Measurements from ENCODE around the gene TSHZ1. TPM values are rescaled to one million over a fixed set of nuclear protein-coding genes. Genes with fewer than 3 reads are reported as not detected.

Gene TSHZ1
- total RNA-seq, 1 donor from 2014 or later, result 5.5 TPM

DNA sequence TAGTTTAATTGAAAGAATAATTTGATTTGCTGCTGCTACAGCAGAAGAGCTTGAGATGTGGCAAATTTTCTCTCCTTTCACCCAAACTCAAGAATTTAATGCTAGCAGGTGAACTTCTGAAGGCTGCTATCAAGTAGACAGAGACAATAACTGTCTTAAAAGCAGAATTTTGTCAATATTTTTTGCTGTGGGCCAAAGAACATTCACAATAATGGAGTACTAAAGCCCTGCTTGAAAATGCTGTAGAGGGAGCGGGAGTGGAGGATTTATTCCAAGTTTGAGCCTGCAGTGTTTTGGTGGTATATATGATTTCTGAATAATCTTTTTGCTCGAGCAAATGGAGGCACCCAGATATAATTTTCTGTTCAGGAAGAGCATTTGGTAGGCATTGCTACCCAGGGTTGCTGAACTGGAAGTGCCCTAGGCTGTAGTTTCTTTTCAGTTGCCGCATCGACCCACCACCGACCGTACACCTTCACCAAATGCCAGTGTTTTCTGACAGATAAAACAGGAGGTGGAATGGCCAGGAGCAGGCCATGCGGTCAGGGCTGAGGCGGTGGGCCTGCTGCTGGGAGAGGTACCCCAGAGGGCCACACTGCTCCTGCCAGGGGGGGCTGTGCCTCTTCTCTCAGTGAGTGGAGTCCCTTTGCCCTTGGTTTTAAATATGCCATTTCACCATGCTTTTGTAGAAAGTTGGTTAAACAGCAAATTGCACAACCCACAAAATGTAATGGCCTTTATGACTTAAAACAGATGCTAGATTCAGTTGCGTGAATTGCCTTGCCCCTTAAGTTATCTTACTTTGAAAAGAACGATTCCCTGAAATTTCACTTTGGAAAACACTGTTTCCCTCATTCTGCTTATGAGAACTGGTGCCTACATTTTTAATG lies 36.4 kb downstream of the TSHZ1 start:
- DNase-seq (ENCODE audit: low spot score), result peak; percentile 70

DNA sequence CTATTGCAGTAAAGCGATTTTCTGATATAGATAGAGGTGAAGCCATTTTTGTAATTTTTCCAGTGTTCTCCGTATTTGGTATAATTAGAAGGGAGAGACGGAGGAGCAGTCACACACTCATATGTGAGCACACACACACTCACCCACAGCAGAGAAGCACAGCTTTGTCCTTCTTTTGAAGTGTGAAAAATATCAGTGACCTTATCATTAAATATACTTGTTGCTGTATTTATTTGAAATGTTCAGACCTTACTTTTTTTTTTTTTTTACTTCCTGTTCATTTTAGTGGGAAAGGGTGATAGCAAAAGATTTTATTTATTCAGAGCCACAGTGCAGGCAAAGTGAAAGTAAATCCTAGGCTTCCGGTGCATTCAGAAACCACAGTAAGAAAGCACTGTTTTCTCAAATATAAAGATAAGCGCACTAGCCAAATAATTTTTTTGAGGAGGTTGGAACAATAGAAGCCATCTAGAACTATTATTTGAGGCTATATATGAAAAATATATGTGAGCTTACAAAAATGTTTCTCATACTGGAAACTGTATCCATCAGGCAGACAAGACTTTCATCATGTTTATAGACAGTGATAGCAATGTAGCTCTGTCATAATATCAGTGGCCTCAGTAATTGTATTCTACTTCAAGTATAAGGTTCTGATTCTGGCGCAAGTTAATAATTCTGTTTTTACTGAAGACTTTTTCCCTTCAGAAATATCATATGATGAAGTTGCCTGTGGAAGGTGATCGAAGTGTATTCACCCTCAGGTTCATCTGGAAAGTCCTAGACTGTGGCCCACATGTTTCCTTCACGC lies 37.2 kb downstream of the TSHZ1 start:
- DNase-seq (ENCODE audit: low spot score), result peak; percentile 59

DNA sequence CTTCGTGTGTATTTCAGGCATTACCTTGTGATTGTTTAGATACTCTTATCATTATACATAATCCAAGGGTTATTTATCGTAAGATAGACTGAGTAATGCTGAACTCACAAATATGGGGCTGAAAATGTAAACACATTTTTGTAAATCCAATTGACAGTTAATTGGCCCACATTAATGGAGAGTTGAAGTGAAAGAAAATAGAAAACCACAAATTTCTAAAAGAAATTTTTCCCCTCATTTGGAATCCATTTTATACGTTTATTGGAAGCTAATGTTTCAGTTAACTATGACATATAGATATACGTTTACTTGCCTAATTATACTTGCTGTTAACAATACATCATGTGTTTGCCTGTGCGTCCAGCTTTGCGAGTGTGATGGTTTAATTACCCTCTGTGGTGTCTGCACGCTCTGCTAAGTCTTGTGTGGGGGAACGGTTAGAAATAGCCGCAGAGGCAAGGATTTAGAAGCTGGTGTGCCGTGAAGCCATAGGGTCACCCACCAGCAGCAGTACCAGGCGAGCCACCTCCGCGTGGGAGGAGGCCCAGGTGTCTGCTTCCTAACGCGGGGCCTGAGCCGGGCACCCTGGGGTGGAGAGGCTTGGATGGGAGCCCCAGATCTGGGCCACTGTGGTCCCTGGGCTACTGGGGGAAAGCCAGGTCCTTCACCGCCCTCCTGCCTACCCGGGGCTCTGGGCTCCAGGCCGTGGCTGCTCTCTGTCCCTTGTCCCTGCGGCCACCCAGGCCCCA lies 38.0 kb downstream of the TSHZ1 start:
- no peak for DNase-seq (ENCODE audit: low spot score)

DNA sequence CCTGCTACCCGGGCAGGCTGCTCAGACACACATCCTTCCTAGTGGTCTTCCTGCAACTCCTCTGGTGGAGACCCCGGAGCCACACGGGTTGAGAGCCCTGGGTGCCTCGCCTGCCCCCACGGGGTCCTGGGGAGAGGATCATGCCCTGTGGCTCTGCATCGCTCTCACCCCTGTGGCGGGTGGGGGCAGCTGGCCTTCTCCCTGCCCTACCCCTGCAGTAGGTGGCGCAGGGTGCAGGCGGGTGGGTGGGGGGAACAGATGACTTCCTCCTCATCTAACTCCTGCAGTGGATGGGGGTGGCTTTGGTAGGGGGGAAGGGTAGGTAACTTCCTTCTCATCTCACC lies 38.5 kb downstream of the TSHZ1 start:
- DNase-seq (ENCODE audit: low spot score), result no peak

DNA sequence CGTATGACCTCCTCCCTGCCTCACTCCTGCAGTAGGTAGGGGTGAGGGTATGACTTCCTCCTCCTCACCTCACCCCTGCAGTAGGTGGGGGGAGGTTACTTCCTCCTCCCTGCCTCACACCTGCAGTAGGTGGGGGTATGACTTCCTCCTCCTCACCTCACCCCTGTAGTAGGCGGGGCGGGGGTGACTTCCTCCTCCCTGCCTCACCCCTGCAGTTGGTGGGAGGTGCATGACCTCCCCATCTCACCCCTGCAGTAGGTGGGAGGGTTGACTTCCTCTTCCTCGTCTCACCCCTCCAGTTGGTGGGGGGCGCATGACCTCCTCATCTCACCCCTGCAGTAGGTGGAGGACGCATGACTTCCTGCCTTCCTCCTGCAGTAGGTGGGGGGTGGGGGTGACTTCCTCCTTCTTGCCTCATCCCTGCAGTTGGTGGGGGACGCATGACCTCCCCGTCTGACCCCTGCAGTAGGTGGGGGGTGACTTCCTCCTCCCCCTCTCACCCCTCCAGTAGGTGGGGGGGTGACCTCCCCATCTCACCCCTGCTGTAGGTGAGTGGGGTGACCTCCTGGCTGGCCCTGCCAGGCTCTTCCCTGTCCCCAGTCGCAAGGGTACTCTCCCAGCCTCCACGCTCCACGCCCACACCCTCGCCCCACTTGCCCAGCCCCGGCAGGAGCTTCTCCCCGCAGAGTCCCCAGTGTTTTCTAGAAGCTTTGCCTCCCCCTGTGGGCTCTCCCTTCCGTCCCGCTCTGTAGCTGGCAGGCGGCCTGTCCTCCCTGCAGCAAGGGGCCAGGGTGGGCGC lies 39.3 kb downstream of the TSHZ1 start:
- no peak for DNase-seq (ENCODE audit: low spot score)

DNA sequence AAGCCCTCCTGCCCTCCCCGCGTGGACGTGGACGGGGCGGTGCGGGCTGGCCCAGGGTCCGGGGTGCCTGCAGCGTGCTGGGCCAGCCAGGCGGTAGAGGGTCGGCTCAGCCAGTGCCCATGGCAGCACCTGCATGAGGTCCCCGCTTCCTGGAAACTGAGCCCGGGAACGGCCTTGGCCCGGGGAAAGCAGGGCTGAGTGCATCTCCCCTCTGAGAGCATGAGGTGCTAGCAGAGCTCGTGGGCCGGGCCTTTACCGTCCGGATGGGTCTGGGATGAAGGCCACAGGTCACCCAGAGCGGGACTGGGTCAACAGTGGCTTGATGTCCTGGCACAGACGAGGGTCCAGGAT lies 39.8 kb downstream of the TSHZ1 start:
- no peak for DNase-seq (ENCODE audit: low spot score)

DNA sequence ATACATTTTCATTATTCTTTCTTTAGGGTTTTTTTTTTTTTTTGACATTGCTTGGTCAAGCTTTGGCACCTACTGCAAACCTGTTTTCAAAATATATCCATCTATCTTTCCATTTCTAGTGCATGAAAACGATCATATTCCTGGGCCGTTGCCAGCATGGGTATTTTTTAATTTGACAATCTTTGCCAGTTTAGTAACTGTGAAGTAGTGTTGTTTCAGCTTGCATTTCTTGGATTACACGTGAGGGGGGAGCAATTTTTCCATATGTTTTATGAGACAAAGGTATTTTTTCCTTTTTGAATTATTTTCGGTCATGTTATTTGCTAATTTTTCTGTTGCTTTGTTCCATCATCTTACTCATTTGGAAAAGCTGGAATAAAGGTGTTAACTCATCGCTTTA lies 40.9 kb downstream of the TSHZ1 start:
- DNase-seq (ENCODE audit: low spot score), result no peak

DNA sequence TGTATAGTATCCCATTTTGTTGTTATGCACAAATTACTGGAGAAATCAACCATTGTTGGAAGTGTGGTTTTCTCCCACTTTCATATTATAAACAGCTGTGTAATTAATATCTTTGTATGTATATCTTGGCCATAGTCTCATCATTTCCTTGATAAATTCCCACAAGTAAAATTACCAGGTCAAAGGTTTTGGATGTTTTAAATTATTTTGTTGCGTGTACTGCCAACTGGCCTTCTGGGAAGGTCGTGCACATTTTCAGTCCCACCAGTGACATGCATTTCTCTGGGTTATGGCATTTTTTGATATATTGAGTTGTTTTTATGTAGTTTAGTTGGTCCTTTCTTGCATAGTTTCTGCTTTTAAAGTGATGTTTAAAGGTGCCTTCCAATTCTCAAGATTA lies 41.5 kb downstream of the TSHZ1 start:
- no peak for DNase-seq (ENCODE audit: low spot score)

DNA sequence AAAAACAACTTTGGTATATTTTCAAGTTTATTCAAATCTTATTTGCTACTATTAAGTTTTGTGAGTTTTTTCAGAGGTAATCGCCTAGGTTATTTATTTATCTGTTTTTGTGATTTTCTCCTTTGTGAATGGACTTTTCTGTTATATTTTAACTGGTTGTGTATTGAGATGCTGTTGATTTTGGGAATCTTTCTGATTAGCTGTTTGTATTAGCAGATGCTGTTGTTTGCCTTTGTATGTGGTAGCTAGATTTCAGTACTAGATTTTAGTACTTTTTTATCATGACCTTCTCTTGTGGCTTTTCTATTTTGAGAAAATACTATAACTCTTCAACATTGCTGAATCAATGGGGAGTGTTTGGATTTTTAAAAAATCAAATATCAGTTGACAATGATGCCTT lies 42.4 kb downstream of the TSHZ1 start:
- no peak for DNase-seq (ENCODE audit: low spot score)

DNA sequence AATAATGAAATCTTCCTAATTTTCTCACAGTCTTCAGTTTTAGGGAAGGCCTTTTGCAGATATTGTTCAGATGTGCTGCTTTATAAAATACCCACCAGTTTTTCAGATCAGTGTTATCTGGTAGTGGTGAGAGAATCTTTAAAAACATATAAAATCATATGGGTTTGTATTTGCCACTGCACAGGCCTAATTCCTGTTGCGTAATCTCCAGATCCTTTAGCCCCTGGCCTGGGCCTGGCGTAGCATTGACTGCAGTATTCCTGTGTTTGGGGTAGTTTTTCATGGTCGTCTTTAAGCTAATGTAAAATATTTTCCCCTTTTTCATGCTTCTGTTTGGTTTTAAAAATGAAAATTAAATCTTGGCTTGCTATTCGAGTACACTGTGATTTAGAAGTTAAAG lies 43.2 kb downstream of the TSHZ1 start:
- peak; percentile 79 for DNase-seq (ENCODE audit: low spot score)

DNA sequence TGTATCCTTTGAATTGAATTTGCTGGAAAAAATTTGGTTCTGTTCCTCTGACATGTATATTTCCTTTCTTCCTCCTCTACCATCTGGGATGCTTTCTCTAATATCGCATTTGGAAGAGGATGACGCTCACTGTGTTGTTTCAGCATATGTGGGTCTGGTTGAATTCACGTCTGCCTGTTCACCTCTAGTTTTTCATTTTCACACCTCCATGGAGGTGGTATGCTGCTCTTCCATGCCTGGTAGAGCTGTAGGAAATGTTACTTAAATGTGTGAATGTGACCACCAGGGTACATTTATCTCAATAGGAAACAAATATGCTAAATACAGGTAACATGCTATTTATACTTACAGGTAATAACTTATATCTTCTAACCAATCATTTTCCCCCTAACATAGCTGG lies 44.5 kb downstream of the TSHZ1 start:
- no peak for DNase-seq (ENCODE audit: low spot score)

DNA sequence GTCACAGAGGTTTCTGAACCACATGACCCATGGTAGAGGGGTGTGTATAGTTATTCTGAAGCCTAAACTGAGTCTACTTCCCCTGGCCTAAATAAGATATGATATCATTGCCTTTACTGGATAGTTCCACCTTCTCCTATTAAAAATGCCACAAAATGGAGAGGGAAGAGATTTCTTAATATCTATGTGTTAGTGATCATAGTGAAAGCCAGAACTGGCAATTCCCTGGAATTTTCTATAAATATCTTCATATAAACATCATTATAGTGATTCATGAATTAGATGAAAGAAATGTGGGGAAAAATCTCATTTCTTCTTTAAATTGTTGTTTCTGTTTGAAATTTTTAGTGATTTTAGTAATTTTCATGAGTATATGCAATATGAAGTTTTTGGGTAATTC lies 45.8 kb downstream of the TSHZ1 start:
- DNase-seq (ENCODE audit: low spot score), result no peak

DNA sequence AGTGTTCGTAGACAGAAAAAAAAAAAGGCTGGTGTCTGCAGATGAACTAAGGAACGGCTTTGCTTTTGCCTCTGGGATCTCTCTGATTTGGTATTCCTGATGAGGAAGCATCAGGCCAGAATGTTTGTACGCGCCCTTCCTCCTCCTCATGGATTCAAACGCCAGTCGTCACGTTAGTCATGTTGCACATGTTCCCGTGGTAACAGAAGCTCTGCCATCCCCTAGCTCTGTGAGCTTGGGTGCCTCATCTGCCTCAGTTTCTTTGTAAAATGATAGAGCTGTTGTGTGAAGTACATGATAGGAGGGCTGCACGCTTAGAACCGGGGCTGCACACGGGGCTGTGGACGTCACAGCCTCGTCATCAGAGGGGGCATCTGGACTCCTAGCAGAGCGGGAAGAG lies 47.0 kb downstream of the TSHZ1 start:
- no peak for DNase-seq (ENCODE audit: low spot score)

DNA sequence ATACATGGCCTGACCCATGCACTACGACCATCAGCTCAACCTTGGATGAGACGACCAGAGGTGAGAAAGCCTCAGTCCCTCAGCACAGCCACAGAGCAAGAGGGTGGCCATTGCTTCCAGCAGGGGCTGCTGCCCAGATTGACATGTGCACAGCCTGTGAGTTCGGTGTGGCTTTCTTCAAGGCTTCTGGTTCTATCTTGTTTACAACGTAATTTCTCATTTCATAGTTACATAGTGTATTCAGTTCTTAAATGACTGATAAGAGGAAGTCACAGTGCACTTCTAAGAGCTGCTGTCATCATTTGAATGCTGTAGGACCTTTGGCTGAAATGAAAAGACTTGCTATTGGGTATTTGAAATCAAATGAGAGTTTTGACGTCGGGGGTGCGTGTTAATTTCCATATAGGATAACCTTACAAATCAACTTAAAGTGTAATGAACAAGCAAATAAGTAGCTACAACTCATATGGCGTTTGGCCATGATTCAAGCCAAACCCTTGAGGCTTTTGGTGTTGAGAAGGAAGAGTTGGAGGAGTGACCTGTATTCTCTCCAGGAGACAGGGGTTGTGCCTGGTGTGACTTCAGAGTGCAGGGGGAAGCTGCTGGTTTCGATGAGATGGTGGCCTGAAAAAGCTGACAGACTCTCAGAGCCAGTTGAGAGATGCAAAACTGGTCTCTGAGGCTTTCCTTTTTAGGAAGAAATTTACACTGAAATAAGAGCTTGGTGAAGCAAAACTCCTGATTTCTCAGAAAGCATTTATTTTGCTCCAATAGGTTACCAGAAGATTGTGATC lies 51.0 kb downstream of the TSHZ1 start:
- no peak for DNase-seq (ENCODE audit: low spot score)

DNA sequence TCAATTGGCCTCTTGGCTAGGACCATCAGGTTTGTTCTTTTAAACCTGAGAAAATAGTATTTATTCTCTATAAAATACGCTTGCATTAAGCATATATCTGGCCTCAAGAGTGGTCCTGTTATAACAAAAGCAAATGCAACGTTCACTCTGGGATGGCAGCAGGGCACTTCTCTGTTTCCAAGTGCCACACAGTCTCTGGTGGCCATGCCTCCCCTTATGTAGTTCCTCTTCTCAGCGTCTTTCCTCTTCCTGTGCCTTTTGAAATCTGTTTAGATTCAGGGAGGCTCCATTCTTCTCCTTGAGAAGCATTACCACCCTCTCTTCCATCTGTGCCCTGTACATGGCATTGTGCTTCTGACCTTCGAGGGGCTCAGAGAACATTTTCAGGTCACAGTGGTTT lies 51.9 kb downstream of the TSHZ1 start:
- no peak for DNase-seq (ENCODE audit: low spot score)

DNA sequence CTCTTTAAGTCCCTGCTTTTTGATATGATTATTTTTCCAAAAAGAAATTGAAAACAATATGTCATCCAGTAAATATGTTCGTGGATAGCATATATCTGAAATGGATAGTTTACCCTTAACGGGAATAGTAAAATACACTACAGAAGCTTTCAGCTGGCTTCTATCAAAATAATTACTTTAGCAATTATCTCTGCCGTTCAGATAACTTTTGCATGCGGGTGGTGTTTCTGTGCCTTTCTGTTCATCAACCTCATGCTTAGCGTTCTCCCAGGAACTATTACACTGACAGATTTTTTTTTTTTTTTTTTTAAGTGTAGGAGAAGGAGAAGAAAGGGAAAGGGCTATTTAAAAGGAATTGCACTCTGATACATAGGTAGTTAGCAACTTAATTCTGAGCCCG lies 53.6 kb downstream of the TSHZ1 start:
- no peak for DNase-seq (ENCODE audit: low spot score)

DNA sequence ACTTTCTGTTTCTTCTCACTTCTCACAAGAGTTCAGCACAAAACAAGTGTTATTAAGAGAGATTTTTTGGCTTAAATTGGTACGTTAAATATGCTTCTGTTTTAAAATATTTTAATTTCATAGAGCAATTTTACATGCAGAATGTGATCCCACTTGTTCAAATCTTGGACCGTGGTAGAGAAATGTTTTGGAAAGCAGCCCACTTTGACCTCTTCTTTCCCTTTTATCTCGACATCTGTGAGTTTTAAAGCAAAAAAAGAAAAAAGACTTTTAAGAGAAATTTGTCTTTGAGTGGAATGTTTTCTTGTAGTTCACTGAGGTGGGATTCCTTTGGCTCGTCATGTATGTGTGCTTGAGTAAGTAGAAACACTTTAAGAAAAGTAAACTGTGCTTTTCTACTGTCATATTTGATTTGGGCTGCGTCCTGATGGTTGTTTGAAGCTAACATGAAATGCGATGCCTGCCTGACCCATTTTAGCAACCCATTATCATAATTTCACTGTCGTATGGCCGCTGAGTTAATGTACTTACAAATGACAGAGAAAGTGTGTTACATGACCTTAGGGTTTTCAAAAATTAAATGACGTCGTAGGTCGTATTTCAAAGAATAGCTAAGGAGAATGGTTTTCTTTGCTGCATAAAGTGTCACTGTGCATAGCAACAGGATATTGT lies 54.5 kb downstream of the TSHZ1 start:
- peak; percentile 49 for DNase-seq (ENCODE audit: low spot score)

DNA sequence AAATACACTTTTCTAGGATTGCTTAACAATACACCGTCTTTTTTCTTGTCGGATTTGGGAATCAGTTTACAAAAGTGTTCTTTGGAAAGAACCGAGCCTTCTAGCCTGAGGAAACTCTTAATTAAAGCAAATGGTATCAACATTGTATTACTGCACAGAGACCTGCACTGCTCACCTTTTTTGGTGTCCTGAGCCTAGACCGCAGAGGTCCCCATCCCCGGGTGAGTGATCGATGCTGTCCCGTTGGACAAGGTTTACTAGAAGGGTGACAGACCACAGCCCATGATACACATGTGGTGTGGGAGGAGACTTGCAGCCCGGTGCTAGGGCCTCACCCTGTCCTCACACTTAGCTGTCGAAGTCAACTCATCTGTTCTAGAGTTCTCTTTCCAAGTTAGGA lies 55.3 kb downstream of the TSHZ1 start:
- no peak for DNase-seq (ENCODE audit: low spot score)

DNA sequence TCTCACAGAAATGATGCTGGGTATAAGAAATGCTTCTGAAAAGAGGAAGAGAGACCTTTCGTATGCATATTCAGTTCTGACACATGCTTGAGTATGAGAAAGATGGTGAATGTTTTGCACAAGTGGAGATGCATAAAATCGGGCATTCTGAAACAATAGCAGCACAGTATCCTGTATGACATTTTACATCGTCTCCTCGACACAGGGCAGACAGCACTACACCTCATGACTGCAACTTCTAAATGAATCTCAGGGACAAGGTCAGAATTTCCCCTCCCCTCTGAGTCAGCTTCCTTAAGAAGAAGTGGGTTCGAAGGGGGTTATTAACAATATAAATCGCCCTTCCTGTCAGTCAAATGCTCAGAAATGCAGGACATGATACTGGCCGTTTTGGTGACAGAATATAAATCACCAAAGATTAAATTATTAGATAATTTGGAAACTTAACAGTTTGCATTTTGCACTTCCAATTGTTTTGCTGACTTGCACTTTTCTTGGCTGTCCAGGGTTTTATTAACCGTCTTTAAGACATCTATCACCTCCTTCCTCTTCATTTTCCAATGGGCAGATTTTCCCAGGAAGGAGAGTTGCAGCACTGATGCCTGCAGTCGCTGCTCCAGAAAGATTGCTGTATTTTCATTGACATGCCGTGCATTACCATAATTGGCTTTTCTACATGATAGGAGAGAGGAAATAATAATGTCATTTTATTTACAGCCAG lies 57.2 kb downstream of the TSHZ1 start:
- no peak for DNase-seq (ENCODE audit: low spot score)

DNA sequence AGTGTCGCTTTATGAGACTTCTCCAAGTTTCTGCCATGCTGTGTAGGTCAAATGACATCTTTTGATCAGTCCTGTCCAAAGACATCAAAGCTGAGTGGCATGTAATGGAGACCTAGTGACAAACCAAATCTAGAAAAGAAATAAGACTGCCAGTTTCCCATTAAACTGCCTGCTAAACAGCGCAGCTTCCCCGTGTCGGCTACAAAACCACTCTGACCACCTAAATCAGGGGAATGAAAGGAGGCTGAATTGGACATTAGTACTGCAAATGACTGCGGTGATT lies 57.7 kb downstream of the TSHZ1 start:
- DNase-seq (ENCODE audit: low spot score), result no peak
